Neural cell (in vitro differentiated cells): Measurements from ENCODE around the gene NPTXR. TPM values are rescaled to one million over a fixed set of nuclear protein-coding genes. Genes with fewer than 3 reads are reported as not detected.

Experiments
- H2AFZ ChIP-seq: fragments of 200-600, 300-800 bp; sonication (generic), shearing (Covaris generic); 2 replicates; pipeline ENCODE4 v1.6.0; 2014; ENCODE audit warnings: low read depth, mild to moderate bottlenecking, antibody characterized with exemption, low read length, moderate library complexity
- H3F3A ChIP-seq: fragments of 200-600 bp; shearing (Covaris generic); 2 replicates; pipeline ENCODE4 v1.6.1; 2016; ENCODE audit warnings: mild to moderate bottlenecking, moderate library complexity, mixed read lengths, antibody characterized with exemption, low read length; ENCODE audit not compliant: insufficient read depth, poor library complexity, severe bottlenecking
- H3K27ac ChIP-seq: fragments of 200-600, 300-800 bp; sonication (generic), shearing (Covaris generic); 2 replicates; pipeline ENCODE4 v1.5.1; 2014; ENCODE audit warnings: mild to moderate bottlenecking, low read length, moderate library complexity
- H3K27me3 ChIP-seq: fragments of 300-800, 200-600 bp; sonication (generic), shearing (Covaris generic); 2 replicates; pipeline ENCODE4 v1.6.0; 2014; ENCODE audit warnings: mild to moderate bottlenecking, low read depth, low read length, moderate library complexity; ENCODE audit not compliant: insufficient read depth
- H3K36me3 ChIP-seq: fragments of 300-800, 200-600 bp; sonication (generic), shearing (Covaris generic); 2 replicates; pipeline ENCODE4 v1.5.1; 2014; ENCODE audit warnings: mild to moderate bottlenecking, antibody characterized with exemption, low read length, moderate library complexity; ENCODE audit not compliant: insufficient read depth
- H3K4me2 ChIP-seq: fragments of 300-800, 200-600 bp; sonication (generic), shearing (Covaris generic); 2 replicates; pipeline ENCODE4 v1.6.0; 2014; ENCODE audit warnings: mild to moderate bottlenecking, low read length
- H3K4me3 ChIP-seq: fragments of 300-800, 200-600 bp; sonication (generic), shearing (Covaris generic); 2 replicates; pipeline ENCODE4 v1.5.1; 2014; ENCODE audit warnings: mild to moderate bottlenecking, low read length, moderate library complexity
- H3K79me2 ChIP-seq: fragments of 200-600 bp; shearing (Covaris generic); replicated peaks from 2 replicates; pipeline ENCODE4 v1.6.0; 2014; ENCODE audit warnings: mild to moderate bottlenecking, low read length, moderate library complexity; ENCODE audit not compliant: insufficient read depth
- H3K9ac ChIP-seq: fragments of 300-800, 200-600 bp; sonication (generic), shearing (Covaris generic); 2 replicates; pipeline ENCODE4 v1.6.1; 2016; ENCODE audit warnings: mild to moderate bottlenecking, low read length, mixed read lengths
- H3K9me2 ChIP-seq: fragments of 200-600 bp; shearing (Covaris generic); 2 replicates; pipeline ENCODE4 v1.6.1; 2016; ENCODE audit warnings: mild to moderate bottlenecking, low read length, mixed read lengths; ENCODE audit not compliant: insufficient read depth
- H3K9me3 ChIP-seq: fragments of 200-600, 300-800 bp; sonication (generic), shearing (Covaris generic); 2 replicates; pipeline ENCODE4 v1.6.1; 2016; ENCODE audit warnings: mild to moderate bottlenecking, mixed run types, low read length, moderate library complexity, mixed read lengths
- H4K20me1 ChIP-seq: fragments of 200-600 bp; shearing (Covaris generic); 2 replicates; pipeline ENCODE4 v1.6.1; 2016; ENCODE audit warnings: mild to moderate bottlenecking, mixed run types; ENCODE audit not compliant: insufficient read depth
- EP300 ChIP-seq: fragments of 450-650 bp; conservative IDR thresholded peaks from 2 replicates; pipeline ENCODE4 v1.6.1; 2014; ENCODE audit warnings: antibody characterized with exemption, mild to moderate bottlenecking, moderate library complexity; ENCODE audit not compliant: poor library complexity, severe bottlenecking
- EZH2 ChIP-seq: fragments of 200-600, 300-800 bp; shearing (Covaris generic), sonication (generic); IDR thresholded peaks from 2 replicates; pipeline ENCODE4 v1.6.1; 2014; ENCODE audit warnings: antibody characterized with exemption, low read length, borderline replicate concordance, mild to moderate bottlenecking; ENCODE audit not compliant: insufficient read depth, poor library complexity, severe bottlenecking
- MXI1 ChIP-seq: fragments of 450-650 bp; conservative IDR thresholded peaks from 2 replicates; pipeline ENCODE4 v1.6.1; 2014; ENCODE audit warnings: antibody characterized with exemption, mild to moderate bottlenecking; ENCODE audit not compliant: poor library complexity, severe bottlenecking
- POLR2AphosphoS5 ChIP-seq: IDR thresholded peaks from 2 replicates; pipeline ENCODE4 v1.6.1; 2012
- RAD21 ChIP-seq: fragments of 450-650 bp; conservative IDR thresholded peaks from 2 replicates; pipeline ENCODE4 v1.6.1; 2014; ENCODE audit warnings: antibody characterized with exemption, mild to moderate bottlenecking, moderate library complexity
- SMC3 ChIP-seq: fragments of 450-650 bp; conservative IDR thresholded peaks from 2 replicates; pipeline ENCODE4 v1.6.1; 2014; ENCODE audit warnings: antibody characterized with exemption, mild to moderate bottlenecking, moderate library complexity; ENCODE audit not compliant: poor library complexity
- TAF1 ChIP-seq: IDR thresholded peaks from 2 replicates; pipeline ENCODE4 v1.6.1; 2012; ENCODE audit warnings: low read depth
- polyA plus RNA-seq: library from polyadenylated mRNA; depleted of rRNA; stranded (reverse); fragments of >200 nt; gene quantifications from 2 replicates; pipeline ENCODE4 v1.2.3, GENCODE V29; 2014
- TF ChIP-seq, protein P1 (sequence below): IDR thresholded peaks from 2 replicates; pipeline ENCODE4 v1.6.1; 2012; ENCODE audit warnings: borderline replicate concordance
- TF ChIP-seq, protein P2 (sequence below): fragments of 450-650 bp; IDR thresholded peaks from 2 replicates; pipeline ENCODE4 v1.5.1; 2014; ENCODE audit warnings: antibody characterized with exemption, mild to moderate bottlenecking, moderate library complexity; ENCODE audit not compliant: poor library complexity, severe bottlenecking

NPTXR gene
- polyA plus RNA-seq, 1 donor from 2014 or later, result 17.0 TPM

DNA sequence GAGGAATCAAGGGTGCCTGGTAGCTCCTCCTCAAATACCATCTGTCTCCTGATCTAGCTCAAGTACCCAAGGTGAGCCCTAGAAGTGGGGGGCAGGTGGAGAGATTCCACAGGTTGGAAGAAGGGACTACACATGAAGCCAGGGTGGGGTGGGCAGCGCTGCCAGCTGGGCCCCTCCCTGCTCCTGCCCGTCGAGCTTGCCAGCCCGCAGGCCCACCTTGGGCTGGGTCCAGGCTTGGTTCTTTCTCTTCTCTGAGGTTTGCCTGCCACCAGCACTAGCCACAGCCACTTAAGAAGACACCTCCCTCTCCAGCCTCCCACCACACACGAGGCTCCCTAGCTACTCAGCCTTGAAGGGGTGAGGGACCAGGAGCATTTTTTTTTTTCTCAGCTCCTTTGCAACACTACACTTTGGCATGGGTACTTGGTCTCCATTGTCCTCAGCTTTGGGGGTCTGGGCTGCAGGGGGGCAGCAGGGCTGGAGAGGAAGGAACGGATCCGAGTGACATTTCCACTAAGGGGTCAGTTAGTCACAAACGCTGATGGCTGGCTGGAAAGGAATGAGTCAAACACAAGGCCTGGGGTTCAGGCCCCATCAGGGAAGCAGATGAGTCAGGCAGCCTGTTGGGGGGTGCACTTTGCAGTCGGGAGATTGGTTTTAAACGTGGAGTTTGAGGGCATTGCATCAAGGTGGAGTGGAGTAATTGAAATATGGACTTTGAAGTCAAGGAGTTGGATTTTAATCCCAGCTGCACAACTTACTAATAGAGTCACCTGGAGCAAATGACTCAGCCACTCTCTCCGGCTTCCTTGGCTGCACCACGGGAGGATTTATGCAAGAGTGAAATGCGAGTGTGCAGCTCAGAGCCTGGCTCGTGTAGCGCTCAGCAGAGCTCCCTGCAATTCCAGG is 7.4 kb upstream of the NPTXR start:
- Histone ChIP-seq H3K4me2 (no peak overlapping the region), H3K9me2 (no peaks in the 10 kb centered on the region), H3K9ac (no peak overlapping the region), H3K27ac (no peak overlapping the region), H3K4me3 (no peak overlapping the region), H3F3A (no peaks in the 10 kb centered on the region), H4K20me1 (no peaks in the 10 kb centered on the region), H2AFZ (no peak overlapping the region), H3K27me3 (no peaks in the 10 kb centered on the region), H3K9me3 (no peaks in the 10 kb centered on the region), H3K36me3 (no peaks in the 10 kb centered on the region), H3K79me2 (no peaks in the 10 kb centered on the region)
- TF ChIP-seq EP300 (no peak), MXI1 (no peak), POLR2AphosphoS5 (no peak)
- TF ChIP-seq, protein P1, sequence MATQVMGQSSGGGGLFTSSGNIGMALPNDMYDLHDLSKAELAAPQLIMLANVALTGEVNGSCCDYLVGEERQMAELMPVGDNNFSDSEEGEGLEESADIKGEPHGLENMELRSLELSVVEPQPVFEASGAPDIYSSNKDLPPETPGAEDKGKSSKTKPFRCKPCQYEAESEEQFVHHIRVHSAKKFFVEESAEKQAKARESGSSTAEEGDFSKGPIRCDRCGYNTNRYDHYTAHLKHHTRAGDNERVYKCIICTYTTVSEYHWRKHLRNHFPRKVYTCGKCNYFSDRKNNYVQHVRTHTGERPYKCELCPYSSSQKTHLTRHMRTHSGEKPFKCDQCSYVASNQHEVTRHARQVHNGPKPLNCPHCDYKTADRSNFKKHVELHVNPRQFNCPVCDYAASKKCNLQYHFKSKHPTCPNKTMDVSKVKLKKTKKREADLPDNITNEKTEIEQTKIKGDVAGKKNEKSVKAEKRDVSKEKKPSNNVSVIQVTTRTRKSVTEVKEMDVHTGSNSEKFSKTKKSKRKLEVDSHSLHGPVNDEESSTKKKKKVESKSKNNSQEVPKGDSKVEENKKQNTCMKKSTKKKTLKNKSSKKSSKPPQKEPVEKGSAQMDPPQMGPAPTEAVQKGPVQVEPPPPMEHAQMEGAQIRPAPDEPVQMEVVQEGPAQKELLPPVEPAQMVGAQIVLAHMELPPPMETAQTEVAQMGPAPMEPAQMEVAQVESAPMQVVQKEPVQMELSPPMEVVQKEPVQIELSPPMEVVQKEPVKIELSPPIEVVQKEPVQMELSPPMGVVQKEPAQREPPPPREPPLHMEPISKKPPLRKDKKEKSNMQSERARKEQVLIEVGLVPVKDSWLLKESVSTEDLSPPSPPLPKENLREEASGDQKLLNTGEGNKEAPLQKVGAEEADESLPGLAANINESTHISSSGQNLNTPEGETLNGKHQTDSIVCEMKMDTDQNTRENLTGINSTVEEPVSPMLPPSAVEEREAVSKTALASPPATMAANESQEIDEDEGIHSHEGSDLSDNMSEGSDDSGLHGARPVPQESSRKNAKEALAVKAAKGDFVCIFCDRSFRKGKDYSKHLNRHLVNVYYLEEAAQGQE, result no peak

DNA sequence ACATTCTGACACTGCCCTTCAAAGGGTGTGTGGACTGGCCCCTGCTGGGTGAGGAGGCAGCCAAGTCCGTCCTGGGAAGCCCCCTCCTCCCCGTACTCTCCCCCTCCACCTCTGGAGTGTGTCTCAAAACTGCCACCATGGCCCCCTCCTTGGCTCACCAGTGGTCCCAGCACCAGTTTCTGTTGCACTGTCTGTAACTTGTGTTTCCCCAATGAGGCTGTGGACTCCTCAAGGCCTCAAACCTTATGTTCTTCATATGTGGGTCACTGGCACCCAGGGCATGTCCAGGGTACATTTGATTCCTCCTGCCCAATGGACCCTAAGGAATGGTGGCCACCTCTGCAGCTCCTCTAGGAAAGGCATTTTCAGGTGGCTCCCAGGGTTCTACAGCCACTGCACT is 6.6 kb upstream of the NPTXR start:
- Histone ChIP-seq H3F3A (no peaks in the 10 kb centered on the region), H3K4me3 (no peak overlapping the region), H3K36me3 (no peaks in the 10 kb centered on the region), H2AFZ (no peak overlapping the region), H3K79me2 (no peaks in the 10 kb centered on the region), H3K9me2 (no peaks in the 10 kb centered on the region), H3K27ac (no peak overlapping the region), H3K27me3 (no peaks in the 10 kb centered on the region), H3K9me3 (no peaks in the 10 kb centered on the region), H3K4me2 (no peak overlapping the region), H4K20me1 (no peaks in the 10 kb centered on the region), H3K9ac (no peak overlapping the region)
- TF ChIP-seq MXI1, result no peak
- no peak for TF ChIP-seq SMC3
- no peak for TF ChIP-seq EP300
- TF ChIP-seq, protein P1, result no peak
- TF ChIP-seq, protein P2, sequence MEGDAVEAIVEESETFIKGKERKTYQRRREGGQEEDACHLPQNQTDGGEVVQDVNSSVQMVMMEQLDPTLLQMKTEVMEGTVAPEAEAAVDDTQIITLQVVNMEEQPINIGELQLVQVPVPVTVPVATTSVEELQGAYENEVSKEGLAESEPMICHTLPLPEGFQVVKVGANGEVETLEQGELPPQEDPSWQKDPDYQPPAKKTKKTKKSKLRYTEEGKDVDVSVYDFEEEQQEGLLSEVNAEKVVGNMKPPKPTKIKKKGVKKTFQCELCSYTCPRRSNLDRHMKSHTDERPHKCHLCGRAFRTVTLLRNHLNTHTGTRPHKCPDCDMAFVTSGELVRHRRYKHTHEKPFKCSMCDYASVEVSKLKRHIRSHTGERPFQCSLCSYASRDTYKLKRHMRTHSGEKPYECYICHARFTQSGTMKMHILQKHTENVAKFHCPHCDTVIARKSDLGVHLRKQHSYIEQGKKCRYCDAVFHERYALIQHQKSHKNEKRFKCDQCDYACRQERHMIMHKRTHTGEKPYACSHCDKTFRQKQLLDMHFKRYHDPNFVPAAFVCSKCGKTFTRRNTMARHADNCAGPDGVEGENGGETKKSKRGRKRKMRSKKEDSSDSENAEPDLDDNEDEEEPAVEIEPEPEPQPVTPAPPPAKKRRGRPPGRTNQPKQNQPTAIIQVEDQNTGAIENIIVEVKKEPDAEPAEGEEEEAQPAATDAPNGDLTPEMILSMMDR, result no peak
- TF ChIP-seq EZH2, result no peak
- no peak for TF ChIP-seq RAD21
- TF ChIP-seq POLR2AphosphoS5, result no peak
- no peak for TF ChIP-seq TAF1
